CD4-positive, alpha-beta memory T cell (primary cell): ENCODE results near the gene BATF2. TPM values are rescaled to one million over a fixed set of nuclear protein-coding genes. Genes with fewer than 3 reads are reported as not detected.
A peak's percentile ranks its signal among the peaks of the same experiment; 100 is the strongest.
"Not testable (repeated sequence)": the region's sequence is repeated elsewhere in the genome, so short reads cannot be mapped to it uniquely, and the experiment has no call there.

Experiments used
- CTCF ChIA-PET: fragments of 350-600 bp; sonication (Branson Sonifier 250); formaldehyde crosslinking; loops from one replicate; lab custom pipeline; 2021; ENCODE audit warnings: inconsistent platforms; ENCODE audit not compliant: partially characterized antibody; lab: Charles Lee
- POLR2A ChIA-PET: fragments of 350-600 bp; sonication (Branson Sonifier 250); formaldehyde crosslinking; loops from one replicate; lab custom pipeline; 2021; ENCODE audit not compliant: partially characterized antibody; lab: Charles Lee
- DNase-seq, 5 donors: peaks; one replicate each; pipeline versions ENCODE4 v3.0.0 to v3.0.0-alpha.2; 2020 to 2022; ENCODE audit warnings: mixed read lengths in 1 of 5
- H3K27ac ChIP-seq: one replicate; pipeline ENCODE4 v1.7.0; 2013; ENCODE audit warnings: low read depth, low read length
- H3K27me3 ChIP-seq: 2 replicates; pipeline ENCODE4 v1.7.0; 2013; ENCODE audit warnings: mild to moderate bottlenecking, low read length, moderate library complexity; ENCODE audit not compliant: insufficient read depth
- H3K36me3 ChIP-seq: 2 replicates; pipeline ENCODE4 v1.7.0; 2013; ENCODE audit warnings: mild to moderate bottlenecking, low read length, moderate library complexity; ENCODE audit not compliant: insufficient read depth
- H3K4me1 ChIP-seq: 2 replicates; pipeline ENCODE4 v1.7.0; 2013; ENCODE audit warnings: mild to moderate bottlenecking, low read length, moderate library complexity; ENCODE audit not compliant: insufficient read depth
- H3K4me3 ChIP-seq, 2 donors: one replicate each; pipeline ENCODE4 v1.7.0; 2013; ENCODE audit warnings: low read length in 2 of 2, mild to moderate bottlenecking in 1 of 2
- H3K9me3 ChIP-seq, 2 donors: one replicate each; pipeline ENCODE4 v1.7.0; 2013; ENCODE audit warnings: low read length in 2 of 2, control low read depth in 1 of 2; ENCODE audit not compliant: control insufficient read depth in 1 of 2
- H3K27ac Mint-ChIP-seq, 7 donors: one replicate each; pipeline ENCODE4 v1.8.0; 2020 to 2021; ENCODE audit warnings: mixed read lengths in 7 of 7, mild to moderate bottlenecking in 6 of 7, inconsistent platforms in 3 of 7, moderate library complexity in 3 of 7
- H3K27me3 Mint-ChIP-seq, 2 donors: one replicate each; pipeline ENCODE4 v1.8.0; 2020 to 2021; ENCODE audit warnings: mixed read lengths in 2 of 2
- H3K36me3 Mint-ChIP-seq, 2 donors: one replicate each; pipeline ENCODE4 v1.8.0; 2020 to 2021; ENCODE audit warnings: mixed read lengths in 2 of 2, inconsistent platforms in 1 of 2, mild to moderate bottlenecking in 1 of 2
- H3K4me1 Mint-ChIP-seq, 4 donors: one replicate each; pipeline ENCODE4 v1.8.0; 2020 to 2021; ENCODE audit warnings: mixed read lengths in 4 of 4, mild to moderate bottlenecking in 1 of 4
- H3K4me3 Mint-ChIP-seq, 8 donors: one replicate each; pipeline ENCODE4 v1.8.0; 2020 to 2021; ENCODE audit warnings: mixed read lengths in 8 of 8, mild to moderate bottlenecking in 7 of 8, moderate library complexity in 6 of 8, inconsistent platforms in 3 of 8
- H3K9me3 Mint-ChIP-seq, 8 donors: one replicate each; pipeline ENCODE4 v1.8.0; 2020 to 2021; ENCODE audit warnings: mixed read lengths in 8 of 8, mild to moderate bottlenecking in 5 of 8, inconsistent platforms in 3 of 8, moderate library complexity in 1 of 8
- intact Hi-C: fragments of 100-400 bp; cut with micrococcal nuclease; formaldehyde crosslinking; loops from one replicate; pipeline ENCODE4 v1.15.1; 2023
- polyA plus RNA-seq, 2 donors: library from polyadenylated mRNA; unstranded; fragments of 300-500 nt; fragmentation: Illumina TruSeq; gene quantifications; one replicate each; pipeline ENCODE4 v1.2.3, GENCODE V29; 2021
- total RNA-seq, 2 experiments: library from RNA; stranded (reverse); gene quantifications; one replicate each; pipeline ENCODE4 v1.2.3, GENCODE V29; 2021

The BATF2 gene
- total and polyA plus RNA-seq, 4 experiments from 2014 or later, result 0.17 TPM; not detected in 3

- no peaks in the 10 kb centered on the region for H3K27me3 ChIP-seq
- Mint-ChIP-seq H3K9me3 (no peaks in the 10 kb centered on the region), H3K36me3 (no peaks in the 10 kb centered on the region), H3K27ac (peak overlapping the region in 5 of 7 donors; percentile 13 to 69 (median 47)), H3K4me1 (peaks cover 8 to 25% (median 16%) of the 10 kb centered on the region in 4 donors), H3K4me3 (peak overlapping the region in 5 of 8 donors; percentile 30 to 74 (median 66)), H3K27me3 (peaks cover 0 to 3% of the 10 kb centered on the region in 2 donors)
- ChIA-PET CTCF (no interaction called here), POLR2A (no interaction called here)
- H3K9me3 ChIP-seq, result no peaks in the 10 kb centered on the region
- H3K27ac ChIP-seq, result no peak overlapping the region
- intact Hi-C loops, result no loop called here
- no peak overlapping the region for H3K4me3 ChIP-seq
- no peak for DNase-seq
- no peaks in the 10 kb centered on the region for H3K36me3 ChIP-seq
- peaks cover 16% of the 10 kb centered on the region for H3K4me1 ChIP-seq
These were observed 6.4 kb downstream of the BATF2 start for GRCh38 chr11:64990222-64990923.

GRCh38 chr11:64989416-64989815 is 7.4 kb downstream of the BATF2 start:
- no peaks in the 10 kb centered on the region for H3K27me3 ChIP-seq
- H3K36me3 Mint-ChIP-seq, result no peaks in the 10 kb centered on the region
- ChIA-PET POLR2A (no interaction called here), CTCF (no interaction called here)
- no peaks in the 10 kb centered on the region for H3K9me3 Mint-ChIP-seq
- H3K4me3 ChIP-seq, result no peak overlapping the region
- H3K9me3 ChIP-seq, result no peaks in the 10 kb centered on the region
- H3K27me3 Mint-ChIP-seq, result peaks cover 1 to 2% of the 10 kb centered on the region in 2 donors
- no peak overlapping the region for H3K4me3 Mint-ChIP-seq
- peaks cover 16% of the 10 kb centered on the region for H3K4me1 ChIP-seq
- peaks cover 8 to 25% (median 16%) of the 10 kb centered on the region in 4 donors for H3K4me1 Mint-ChIP-seq
- H3K36me3 ChIP-seq, result no peaks in the 10 kb centered on the region
- H3K27ac ChIP-seq, result no peak overlapping the region
- no peak for DNase-seq
- intact Hi-C loops, result no loop called here
- H3K27ac Mint-ChIP-seq, result peak overlapping the region in 1 of 7 donors; percentile 62

- no peaks in the 10 kb centered on the region for H3K36me3 Mint-ChIP-seq
- peaks cover 16% of the 10 kb centered on the region for H3K4me1 ChIP-seq
- H3K4me3 Mint-ChIP-seq, result no peak overlapping the region
- H3K27ac Mint-ChIP-seq, result peak overlapping the region in 2 of 7 donors; percentile 4 to 17
- POLR2A ChIA-PET, result no interaction called here
- H3K4me1 Mint-ChIP-seq, result peaks cover 8 to 25% (median 16%) of the 10 kb centered on the region in 4 donors
- peaks cover 1 to 2% of the 10 kb centered on the region in 2 donors for H3K27me3 Mint-ChIP-seq
- CTCF ChIA-PET, result no interaction called here
- no peak for DNase-seq
- intact Hi-C loops, result no loop called here
- no peaks in the 10 kb centered on the region for H3K9me3 ChIP-seq
- no peaks in the 10 kb centered on the region for H3K27me3 ChIP-seq
- no peaks in the 10 kb centered on the region for H3K9me3 Mint-ChIP-seq
- no peaks in the 10 kb centered on the region for H3K36me3 ChIP-seq
- no peak overlapping the region for H3K4me3 ChIP-seq
- no peak overlapping the region for H3K27ac ChIP-seq
These were observed 8.5 kb downstream of the BATF2 start for GRCh38 chr11:64987998-64988854.

- H3K9me3 Mint-ChIP-seq, H3K4me1 Mint-ChIP-seq, H3K9me3 ChIP-seq, H3K4me3 ChIP-seq, H3K36me3 ChIP-seq, H3K27ac Mint-ChIP-seq, H3K27me3 ChIP-seq, H3K4me1 ChIP-seq, H3K27ac ChIP-seq, intact Hi-C loops, DNase-seq, H3K36me3 Mint-ChIP-seq, H3K4me3 Mint-ChIP-seq, H3K27me3 Mint-ChIP-seq, POLR2A ChIA-PET: not testable (repeated sequence)
- CTCF ChIA-PET, result interaction anchor here (0.6 kb wide), 1 partner anchor 1003 kb away, joined by 3 read pairs; no protein-coding TSS in a partner anchor
These were observed 13.4 kb downstream of the BATF2 start for GRCh38 chr11:64983339-64983738.

GRCh38 chr11:64976651-64977050 is 20.1 kb downstream of the BATF2 start:
- no peak overlapping the region for H3K4me3 ChIP-seq
- intact Hi-C loops, result no loop called here
- ChIA-PET POLR2A (no interaction called here), CTCF (interaction anchor here (1.1 kb wide), 1 partner anchor 353 kb away, joined by 3 read pairs; no protein-coding TSS in a partner anchor)
- peaks cover 0 to 1% of the 10 kb centered on the region in 2 donors for H3K27me3 Mint-ChIP-seq
- H3K27me3 ChIP-seq, result no peaks in the 10 kb centered on the region
- H3K36me3 Mint-ChIP-seq, result peaks cover 0 to 4% of the 10 kb centered on the region in 2 donors
- H3K27ac ChIP-seq, result no peak overlapping the region
- H3K36me3 ChIP-seq, result no peaks in the 10 kb centered on the region
- H3K9me3 ChIP-seq, result no peaks in the 10 kb centered on the region
- no peak for DNase-seq
- peaks cover 9% of the 10 kb centered on the region for H3K4me1 ChIP-seq
- peaks cover 0 to 9% (median 5%) of the 10 kb centered on the region in 4 donors for H3K4me1 Mint-ChIP-seq
- no peaks in the 10 kb centered on the region for H3K9me3 Mint-ChIP-seq
- no peak overlapping the region for H3K27ac Mint-ChIP-seq
- H3K4me3 Mint-ChIP-seq, result no peak overlapping the region

- POLR2A ChIA-PET, result no interaction called here
- H3K4me3 Mint-ChIP-seq, result no peak overlapping the region
- no peak for DNase-seq
- peak overlapping the region in 1 of 7 donors; percentile 25 for H3K27ac Mint-ChIP-seq
- no peaks in the 10 kb centered on the region for H3K27me3 ChIP-seq
- peaks cover 5 to 24% (median 14%) of the 10 kb centered on the region in 4 donors for H3K4me1 Mint-ChIP-seq
- H3K36me3 Mint-ChIP-seq, result peaks cover 0 to 4% of the 10 kb centered on the region in 2 donors
- intact Hi-C loops, result no loop called here
- no peaks in the 10 kb centered on the region for H3K9me3 ChIP-seq
- CTCF ChIA-PET, result interaction anchor here (0.7 kb wide), 1 partner anchor 77 kb away, joined by 3 read pairs; no protein-coding TSS in a partner anchor
- peaks cover 11% of the 10 kb centered on the region for H3K4me1 ChIP-seq
- no peaks in the 10 kb centered on the region for H3K36me3 ChIP-seq
- H3K27me3 Mint-ChIP-seq, result no peaks in the 10 kb centered on the region
- no peak overlapping the region for H3K4me3 ChIP-seq
- H3K27ac ChIP-seq, result no peak overlapping the region
- H3K9me3 Mint-ChIP-seq, result no peaks in the 10 kb centered on the region
These were observed 22.6 kb downstream of the BATF2 start for GRCh38 chr11:64974124-64974523.
